ENCODE measurements around the gene MLYCD. TPM values are rescaled to one million over a fixed set of nuclear protein-coding genes. Genes with fewer than 3 reads are reported as not detected.
"Not testable (repeated sequence)": the region's sequence is repeated elsewhere in the genome, so short reads cannot be mapped to it uniquely, and the experiment has no call there.

The MLYCD gene
- total RNA-seq, 4 donors from 2014 or later: 4.5 to 16.6 (median 6.7) TPM

DNA sequence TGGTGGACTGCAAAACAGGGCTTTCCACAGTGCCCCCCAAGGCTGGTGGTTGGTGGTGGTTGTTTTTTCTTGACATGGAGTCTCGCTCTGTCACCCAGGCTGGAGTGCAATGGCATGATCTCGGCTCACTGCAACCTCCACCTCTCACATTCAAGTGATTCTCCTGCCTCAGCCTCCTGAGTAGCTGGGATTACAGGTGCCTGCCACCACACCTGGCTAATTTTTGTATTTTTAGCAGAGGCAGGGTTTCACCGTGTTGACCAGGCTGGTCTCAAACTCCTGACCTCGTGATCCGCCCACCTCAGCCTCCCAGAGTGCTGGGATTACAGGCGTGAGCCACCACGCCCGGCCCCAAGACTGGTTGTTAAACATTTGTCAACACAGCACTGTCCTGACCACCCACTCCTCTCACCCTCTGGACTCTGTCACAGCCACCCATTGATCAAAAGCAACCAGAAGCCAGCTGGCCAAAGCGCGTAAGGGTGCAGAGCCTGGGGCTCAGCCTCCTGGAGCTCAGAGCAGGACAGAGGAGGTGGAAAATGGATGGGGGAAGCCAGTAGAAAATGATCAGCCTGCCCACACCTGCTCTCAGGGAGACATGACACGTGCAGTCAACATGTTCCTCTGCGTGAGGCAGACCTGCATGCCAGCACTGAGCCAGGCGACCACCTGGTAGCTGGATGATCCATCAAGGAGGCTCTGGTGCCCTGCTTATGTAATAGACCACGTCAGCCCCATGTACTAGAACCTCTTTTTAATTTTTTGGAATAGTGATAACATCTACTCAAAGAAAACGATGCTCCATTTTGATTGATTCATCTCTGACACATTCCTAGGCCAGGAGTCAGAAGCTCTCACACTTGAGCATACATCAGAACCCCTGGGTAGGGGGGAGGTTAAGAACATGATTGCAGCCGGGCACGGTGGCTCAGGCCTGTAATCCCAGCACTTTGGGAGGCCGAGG lies 39.3 kb downstream of the MLYCD start:
- Histone ChIP-seq H3K27me3 (no peaks in the 10 kb centered on the region), H3K4me3 (no peak overlapping the region), H3K27ac (no peak overlapping the region), H3K36me3 (no peaks in the 10 kb centered on the region), H3K4me1 (no peaks in the 10 kb centered on the region), H3K9me3 (no peaks in the 10 kb centered on the region)
- DNase-seq: no peak
- TF ChIP-seq CTCF (IDR thresholded peaks at IDR 0.05) (no peak), POLR2A (IDR thresholded peaks at IDR 0.05) (no peak)
- intact Hi-C loops (cut with DNase I; ENCODE audit: low total_unique reads): no loop called here

GRCh38 chr16:83939266-83939855 lies 40.4 kb downstream of the MLYCD start:
- TF ChIP-seq CTCF (IDR thresholded peaks at IDR 0.05): no peak
- Histone ChIP-seq H3K4me1 (no peaks in the 10 kb centered on the region), H3K4me3 (no peak overlapping the region), H3K9me3 (no peaks in the 10 kb centered on the region), H3K36me3 (no peaks in the 10 kb centered on the region), H3K27ac (no peak overlapping the region), H3K27me3 (no peaks in the 10 kb centered on the region)
- no peak for DNase-seq
- intact Hi-C loops (cut with DNase I; ENCODE audit: low total_unique reads): no loop called here

- H3K27me3 ChIP-seq: no peaks in the 10 kb centered on the region
- no peak for TF ChIP-seq CTCF (IDR thresholded peaks at IDR 0.05)
- TF ChIP-seq POLR2A (IDR thresholded peaks at IDR 0.05): no peak
- H3K4me1 ChIP-seq: no peaks in the 10 kb centered on the region
- no peaks in the 10 kb centered on the region for H3K9me3 ChIP-seq
- H3K36me3 ChIP-seq: no peaks in the 10 kb centered on the region
- DNase-seq: no peak
- no peak overlapping the region for H3K4me3 ChIP-seq
- H3K27ac ChIP-seq: no peak overlapping the region
- intact Hi-C loops (cut with DNase I; ENCODE audit: low total_unique reads): no loop called here
Observed at GRCh38 chr16:83940119-83940518, 41.2 kb downstream of the MLYCD start.

DNA sequence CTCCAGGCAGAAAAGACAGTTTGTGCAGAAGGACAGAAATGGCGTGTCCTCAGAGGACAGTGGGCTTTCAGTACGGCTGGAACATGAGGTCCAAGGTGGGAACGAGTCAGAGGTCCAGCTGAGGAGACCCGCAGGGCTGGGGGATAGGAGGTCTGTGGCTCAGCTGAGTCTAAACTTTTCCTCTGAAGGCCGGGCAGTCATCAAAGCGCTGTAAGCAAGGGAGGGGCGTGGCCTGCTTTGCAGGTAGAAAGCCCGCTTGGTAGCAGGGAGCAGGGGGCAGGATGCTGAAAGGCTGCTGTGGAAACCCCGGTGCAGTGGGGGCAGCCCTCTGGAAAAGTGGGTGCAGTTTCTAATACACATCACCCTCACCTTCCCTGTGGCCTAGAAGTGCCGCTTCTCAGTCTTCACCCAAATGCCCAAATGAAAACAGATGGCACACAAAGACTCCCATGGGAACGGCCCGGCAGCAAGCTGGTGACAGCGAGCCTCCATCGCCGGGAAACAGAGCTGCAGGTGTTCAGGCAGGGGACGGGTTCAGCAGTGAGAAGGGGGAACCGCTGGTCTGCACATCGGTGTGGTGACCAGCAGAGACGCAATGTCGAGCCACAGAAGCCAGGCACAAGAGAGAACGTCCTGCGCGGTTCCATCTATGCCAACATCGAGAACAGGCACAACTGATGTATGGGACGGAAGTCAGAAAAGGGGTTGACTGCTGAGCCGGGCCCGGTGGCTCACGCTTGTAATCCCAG lies 41.9 kb downstream of the MLYCD start:
- TF ChIP-seq POLR2A (IDR thresholded peaks at IDR 0.05) (no peak), CTCF (IDR thresholded peaks at IDR 0.05) (no peak)
- Histone ChIP-seq H3K27ac (no peak overlapping the region), H3K4me1 (no peaks in the 10 kb centered on the region), H3K9me3 (no peaks in the 10 kb centered on the region), H3K36me3 (no peaks in the 10 kb centered on the region), H3K27me3 (no peaks in the 10 kb centered on the region), H3K4me3 (no peak overlapping the region)
- no peak for DNase-seq
- intact Hi-C loops (cut with DNase I; ENCODE audit: low total_unique reads): no loop called here

- intact Hi-C loops (cut with DNase I; ENCODE audit: low total_unique reads); DNase-seq; H3K4me1 ChIP-seq; H3K27ac ChIP-seq; H3K9me3 ChIP-seq; H3K36me3 ChIP-seq; H3K4me3 ChIP-seq; H3K27me3 ChIP-seq: not testable (repeated sequence)
Observed at GRCh38 chr16:83941546-83941945, 42.6 kb downstream of the MLYCD start.

All from uterus (tissue), 4 donors.